HCT116 (cell line): ENCODE results near the gene CX3CR1. TPM values are rescaled to one million over a fixed set of nuclear protein-coding genes. Genes with fewer than 3 reads are reported as not detected.

Experiments
- ATAC-seq: fragments of 200-7000 bp; cut with Tn5 transposase; 2 replicates; pipeline ENCODE4 v1.9.1; 2020; ENCODE audit warnings: mild to moderate bottlenecking, moderate library complexity
- BruUV-seq: library from RNA; stranded (reverse); fragments of 400-500 nt; replicated peaks from 2 replicates; lab custom pipeline; 2021; lab: Mats Ljungman, UMichigan
- CTCF ChIA-PET: fragments of 300-600 bp; sonication (Branson Sonifier 250); formaldehyde crosslinking; loops from one replicate; lab custom pipeline; 2021; ENCODE audit warnings: antibody characterized with exemption; lab: Charles Lee
- POLR2A ChIA-PET: fragments of 300-600, 350-600 bp; sonication (Branson Sonifier 250); formaldehyde crosslinking; loops from one replicate; lab custom pipeline; 2021; ENCODE audit warnings: antibody characterized with exemption; lab: Charles Lee
- RAD21 ChIA-PET, 2 experiments: fragments of 300-600 bp; sonication (Branson Sonifier 250); formaldehyde crosslinking; loops; one replicate each; lab custom pipeline; 2023; ENCODE audit warnings: low total read pairs in 2 of 2; ENCODE audit not compliant: uncharacterized antibody in 2 of 2, unreplicated experiment in 2 of 2, low non-redundant PET in 1 of 2; lab: Charles Lee
- DNase-seq: peaks from one replicate; pipeline ENCODE4 v3.0.0-alpha.2; 2010; ENCODE audit warnings: low read depth, low spot score
- H2AFZ ChIP-seq: fragments of 200-600 bp; shearing (Covaris generic), sonication (generic); 2 replicates; pipeline ENCODE4 v1.6.1; 2017; ENCODE audit warnings: low read depth, mixed run types, mixed read lengths, antibody characterized with exemption, low read length; ENCODE audit not compliant: poor library complexity, severe bottlenecking
- H3K27ac ChIP-seq: 2 replicates; pipeline ENCODE4 v1.5.1; 2012; ENCODE audit warnings: low read depth, low read length
- H3K27me3 ChIP-seq: fragments of 200-600 bp; sonication (generic); 2 replicates; pipeline ENCODE4 v1.6.1; 2016; ENCODE audit warnings: mixed run types, low read length, mixed read lengths; ENCODE audit not compliant: insufficient read depth
- H3K36me3 ChIP-seq, 2 experiments: fragments of 200-500 bp in 1 of 2; fragments of 200-600 bp in 1 of 2; sonication (Bioruptor generic) in 1 of 2; sonication (generic) in 1 of 2; 2 replicates each; pipeline versions ENCODE4 v1.5.1 to v1.6.1; 2014 to 2016; ENCODE audit warnings: low read length in 2 of 2, inconsistent platforms in 1 of 2, mixed read lengths in 1 of 2, mixed run types in 1 of 2; ENCODE audit not compliant: insufficient read depth in 2 of 2, control insufficient read depth in 1 of 2
- H3K4me1 ChIP-seq, 2 experiments: fragments of 200-600 bp in 1 of 2; sonication (generic) in 1 of 2; 2 replicates each; pipeline versions ENCODE4 v1.5.1 to v1.6.1; 2012 to 2017; ENCODE audit warnings: low read length in 2 of 2, inconsistent platforms in 1 of 2, mild to moderate bottlenecking in 1 of 2, mixed read lengths in 1 of 2, mixed run types in 1 of 2, moderate library complexity in 1 of 2; ENCODE audit not compliant: insufficient read depth in 2 of 2, control insufficient read depth in 1 of 2
- H3K4me2 ChIP-seq: fragments of 200-600 bp; sonication (generic); 2 replicates; pipeline ENCODE4 v1.6.1; 2017; ENCODE audit warnings: mixed run types, low read length, mixed read lengths
- H3K4me3 ChIP-seq, 2 experiments: fragments of 200-600 bp in 1 of 2; sonication (generic) in 1 of 2; replicated peaks in 1 of 2; 2 replicates each; pipeline ENCODE4 v1.5.1; 2011 to 2016; ENCODE audit warnings: low read length in 2 of 2, control low read depth in 1 of 2, low read depth in 1 of 2, mild to moderate bottlenecking in 1 of 2, mixed read lengths in 1 of 2, mixed run types in 1 of 2
- H3K79me2 ChIP-seq: fragments of 200-600 bp; sonication (generic); 2 replicates; pipeline ENCODE4 v1.6.1; 2017; ENCODE audit warnings: mild to moderate bottlenecking, mixed run types, low read length, moderate library complexity, mixed read lengths; ENCODE audit not compliant: insufficient read depth
- H3K9ac ChIP-seq: fragments of 200-600 bp; sonication (generic); 2 replicates; pipeline ENCODE4 v1.6.1; 2016; ENCODE audit warnings: low read length, mixed read lengths
- H3K9me2 ChIP-seq: fragments of 200-600 bp; sonication (generic), shearing (Covaris generic); 2 replicates; pipeline ENCODE4 v1.6.1; 2017; ENCODE audit warnings: mixed run types, mild to moderate bottlenecking, moderate library complexity; ENCODE audit not compliant: insufficient read depth
- H3K9me3 ChIP-seq, 2 experiments: fragments of 200-500 bp in 1 of 2; fragments of 200-600 bp in 1 of 2; sonication (Bioruptor generic) in 1 of 2; sonication (generic) in 1 of 2; 2 replicates each; pipeline ENCODE4 v1.6.1; 2014 to 2017; ENCODE audit warnings: low read length in 2 of 2, mixed read lengths in 2 of 2, inconsistent platforms in 1 of 2, low read depth in 1 of 2, mild to moderate bottlenecking in 1 of 2, mixed run types in 1 of 2, moderate library complexity in 1 of 2; ENCODE audit not compliant: control insufficient read depth in 1 of 2, insufficient read depth in 1 of 2
- H4K20me1 ChIP-seq: fragments of 200-600 bp; sonication (generic), shearing (Covaris generic); 2 replicates; pipeline ENCODE4 v1.6.1; 2017; ENCODE audit warnings: mixed run types, mild to moderate bottlenecking, moderate library complexity; ENCODE audit not compliant: insufficient read depth
- CBX3 ChIP-seq: IDR thresholded peaks from 2 replicates; pipeline ENCODE4 v1.6.1; 2012; ENCODE audit warnings: low read depth
- EGR1 ChIP-seq: IDR thresholded peaks from 2 replicates; pipeline ENCODE4 v1.6.1; 2012; ENCODE audit warnings: low read depth
- ELF1 ChIP-seq: IDR thresholded peaks from 2 replicates; pipeline ENCODE4 v1.6.1; 2012; ENCODE audit warnings: low read depth, borderline replicate concordance
- EZH2phosphoT487 ChIP-seq: fragments of 200-600 bp; IDR thresholded peaks from 2 replicates; pipeline ENCODE4 v1.6.1; 2018; ENCODE audit warnings: antibody characterized with exemption, borderline replicate concordance
- FOSL1 ChIP-seq: IDR thresholded peaks from 2 replicates; pipeline ENCODE4 v1.6.1; 2012; ENCODE audit warnings: low read depth
- POLR2A ChIP-seq: IDR thresholded peaks from 2 replicates; pipeline ENCODE4 v1.7.0; 2011; ENCODE audit warnings: borderline replicate concordance; ENCODE audit not compliant: insufficient read depth, insufficient read length; ENCODE audit errors: extremely low read depth
- RAD21 ChIP-seq: IDR thresholded peaks from 2 replicates; pipeline ENCODE4 v1.6.1; 2012; ENCODE audit warnings: low read depth, mild to moderate bottlenecking
- SP1 ChIP-seq: IDR thresholded peaks from 2 replicates; pipeline ENCODE4 v1.6.1; 2012; ENCODE audit warnings: low read depth
- SRF ChIP-seq: IDR thresholded peaks from 2 replicates; pipeline ENCODE4 v1.6.1; 2012; ENCODE audit warnings: low read depth
- TCF7L2 ChIP-seq: IDR thresholded peaks from 2 replicates; pipeline ENCODE4 v1.7.0; 2011; ENCODE audit warnings: borderline replicate concordance, inconsistent platforms; ENCODE audit not compliant: insufficient read depth, insufficient read length; ENCODE audit errors: extremely low read depth
- ZFX ChIP-seq: fragments of 450-650 bp; IDR thresholded peaks from 2 replicates; pipeline ENCODE4 v1.6.1; 2017
- ZNF274 ChIP-seq: fragments of 200-500 bp; sonication (Bioruptor generic); IDR thresholded peaks from 2 replicates; pipeline ENCODE4 v1.6.1; 2014; ENCODE audit warnings: mild to moderate bottlenecking, low read depth, low read length, inconsistent platforms
- intact Hi-C: fragments of 100-400 bp; cut with micrococcal nuclease; formaldehyde crosslinking; loops from 2 replicates; pipeline ENCODE4 v1.10.0; 2022
- total RNA-seq: library from RNA; stranded (reverse); gene quantifications from one replicate; pipeline ENCODE4 v1.2.1, GENCODE V29; 2021; ENCODE audit not compliant: unreplicated experiment
- TF ChIP-seq, protein P1 (sequence below): IDR thresholded peaks from 2 replicates; pipeline ENCODE4 v1.6.1; 2011; ENCODE audit warnings: mild to moderate bottlenecking, low read length, moderate library complexity; ENCODE audit not compliant: insufficient replicate concordance; ENCODE audit errors: extremely low read depth
- TF ChIP-seq, protein P2 (sequence below): IDR thresholded peaks from 2 replicates; pipeline ENCODE4 v1.6.1; 2012
- TF ChIP-seq, protein P3 (sequence below), 3 experiments: fragments of 200-600 bp in 1 of 3; sonication (generic) in 1 of 3; IDR thresholded peaks in 2 of 3; conservative IDR thresholded peaks in 1 of 3; 2 replicates each; pipeline ENCODE4 v1.5.1; 2012 to 2017; ENCODE audit warnings: low read depth in 2 of 3, low read length in 2 of 3, antibody characterized with exemption in 1 of 3, borderline replicate concordance in 1 of 3, control low read depth in 1 of 3, mild to moderate bottlenecking in 1 of 3, mixed read lengths in 1 of 3, mixed run types in 1 of 3, moderate library complexity in 1 of 3; ENCODE audit not compliant: insufficient read depth in 1 of 3
- TF ChIP-seq, protein P4 (sequence below): IDR thresholded peaks from 2 replicates; pipeline ENCODE4 v1.6.1; 2012
- TF ChIP-seq, protein P5 (sequence below): IDR thresholded peaks from 2 replicates; pipeline ENCODE4 v1.6.1; 2012; ENCODE audit warnings: low read depth

CX3CR1 gene
- total RNA-seq, 1 experiment from 2014 or later = 0.10 TPM

DNA sequence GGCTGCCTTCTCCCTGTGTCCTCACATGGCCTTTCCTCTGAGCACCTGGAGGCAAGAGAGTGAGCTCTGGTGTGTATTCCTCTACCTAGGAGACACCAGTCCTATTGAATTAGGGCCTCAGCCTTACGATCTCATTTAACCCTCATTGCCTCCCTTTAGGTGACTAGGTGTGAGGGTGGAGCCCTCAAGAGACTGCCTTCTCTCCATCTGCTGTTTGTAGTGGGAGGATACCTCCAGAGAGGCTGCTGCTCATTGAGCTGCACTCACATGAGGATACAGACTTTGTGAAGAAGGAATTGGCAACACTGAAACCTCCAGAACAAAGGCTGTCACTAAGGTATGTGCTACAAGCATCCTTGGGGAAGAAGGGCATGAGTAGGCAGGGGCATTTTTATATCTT, 49.7 kb upstream of the CX3CR1 start, which contains the start of gene CCR8 (continued):
- TF ChIP-seq, protein P1, sequence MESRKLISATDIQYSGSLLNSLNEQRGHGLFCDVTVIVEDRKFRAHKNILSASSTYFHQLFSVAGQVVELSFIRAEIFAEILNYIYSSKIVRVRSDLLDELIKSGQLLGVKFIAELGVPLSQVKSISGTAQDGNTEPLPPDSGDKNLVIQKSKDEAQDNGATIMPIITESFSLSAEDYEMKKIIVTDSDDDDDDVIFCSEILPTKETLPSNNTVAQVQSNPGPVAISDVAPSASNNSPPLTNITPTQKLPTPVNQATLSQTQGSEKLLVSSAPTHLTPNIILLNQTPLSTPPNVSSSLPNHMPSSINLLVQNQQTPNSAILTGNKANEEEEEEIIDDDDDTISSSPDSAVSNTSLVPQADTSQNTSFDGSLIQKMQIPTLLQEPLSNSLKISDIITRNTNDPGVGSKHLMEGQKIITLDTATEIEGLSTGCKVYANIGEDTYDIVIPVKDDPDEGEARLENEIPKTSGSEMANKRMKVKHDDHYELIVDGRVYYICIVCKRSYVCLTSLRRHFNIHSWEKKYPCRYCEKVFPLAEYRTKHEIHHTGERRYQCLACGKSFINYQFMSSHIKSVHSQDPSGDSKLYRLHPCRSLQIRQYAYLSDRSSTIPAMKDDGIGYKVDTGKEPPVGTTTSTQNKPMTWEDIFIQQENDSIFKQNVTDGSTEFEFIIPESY = no peak
- TF ChIP-seq, protein P2, sequence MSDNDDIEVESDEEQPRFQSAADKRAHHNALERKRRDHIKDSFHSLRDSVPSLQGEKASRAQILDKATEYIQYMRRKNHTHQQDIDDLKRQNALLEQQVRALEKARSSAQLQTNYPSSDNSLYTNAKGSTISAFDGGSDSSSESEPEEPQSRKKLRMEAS = no peak
- no peak for TF ChIP-seq EZH2phosphoT487
- TF ChIP-seq FOSL1 = no peak
- TF ChIP-seq, protein P3, sequence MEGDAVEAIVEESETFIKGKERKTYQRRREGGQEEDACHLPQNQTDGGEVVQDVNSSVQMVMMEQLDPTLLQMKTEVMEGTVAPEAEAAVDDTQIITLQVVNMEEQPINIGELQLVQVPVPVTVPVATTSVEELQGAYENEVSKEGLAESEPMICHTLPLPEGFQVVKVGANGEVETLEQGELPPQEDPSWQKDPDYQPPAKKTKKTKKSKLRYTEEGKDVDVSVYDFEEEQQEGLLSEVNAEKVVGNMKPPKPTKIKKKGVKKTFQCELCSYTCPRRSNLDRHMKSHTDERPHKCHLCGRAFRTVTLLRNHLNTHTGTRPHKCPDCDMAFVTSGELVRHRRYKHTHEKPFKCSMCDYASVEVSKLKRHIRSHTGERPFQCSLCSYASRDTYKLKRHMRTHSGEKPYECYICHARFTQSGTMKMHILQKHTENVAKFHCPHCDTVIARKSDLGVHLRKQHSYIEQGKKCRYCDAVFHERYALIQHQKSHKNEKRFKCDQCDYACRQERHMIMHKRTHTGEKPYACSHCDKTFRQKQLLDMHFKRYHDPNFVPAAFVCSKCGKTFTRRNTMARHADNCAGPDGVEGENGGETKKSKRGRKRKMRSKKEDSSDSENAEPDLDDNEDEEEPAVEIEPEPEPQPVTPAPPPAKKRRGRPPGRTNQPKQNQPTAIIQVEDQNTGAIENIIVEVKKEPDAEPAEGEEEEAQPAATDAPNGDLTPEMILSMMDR (IDR thresholded peaks at IDR 0.05 in 2 of 3, conservative IDR thresholded peaks at IDR 0.05 in 1 of 3; ENCODE audit: borderline replicate concordance in 1 of 3, insufficient read depth in 1 of 3, low read depth in 2 of 3, low read length in 2 of 3) = no peak
- TF ChIP-seq POLR2A = no peak
- no peak for TF ChIP-seq RAD21
- TF ChIP-seq SP1 = no peak

DNA sequence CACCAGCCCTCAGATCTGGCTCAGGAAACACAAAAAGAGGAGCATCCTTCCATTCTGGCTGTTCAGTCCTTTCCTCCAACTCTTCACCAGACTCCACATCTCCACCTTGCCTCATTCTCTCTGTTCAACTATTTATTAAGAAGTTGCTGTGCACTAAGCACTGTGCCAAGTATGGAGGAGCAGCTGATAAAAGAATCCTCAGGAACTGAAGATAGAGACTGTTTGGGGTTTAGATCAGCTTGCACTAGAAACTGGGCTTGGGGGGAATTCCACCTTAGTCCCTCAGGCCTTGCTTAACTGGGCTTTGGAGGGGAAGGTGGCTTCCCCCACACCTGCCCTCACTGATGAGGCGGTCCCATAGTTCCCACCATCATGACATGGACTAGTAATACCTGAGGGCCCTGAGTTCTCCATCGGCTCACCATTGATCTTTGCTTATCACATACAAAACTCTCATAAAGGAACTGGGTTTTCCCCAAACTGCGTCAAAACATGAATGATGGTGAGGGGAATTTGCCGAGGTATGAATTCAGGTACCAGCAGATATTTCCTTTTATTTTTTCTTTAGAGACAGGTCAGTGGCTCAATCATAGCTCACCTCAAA, 48.0 kb upstream of the CX3CR1 start:
- no peak overlapping the region for H3K4me2 ChIP-seq
- H3K79me2 ChIP-seq = no peaks in the 10 kb centered on the region
- CTCF ChIA-PET = no interaction called here
- no peaks in the 10 kb centered on the region for H3K4me1 ChIP-seq
- H3K9me3 ChIP-seq = no peaks in the 10 kb centered on the region
- POLR2A ChIA-PET = no interaction called here
- H2AFZ ChIP-seq = no peak overlapping the region
- no peaks in the 10 kb centered on the region for H3K27me3 ChIP-seq
- no peak overlapping the region for H3K9ac ChIP-seq
- no peaks in the 10 kb centered on the region for H4K20me1 ChIP-seq
- BruUV-seq = no TSS peak
- no peaks in the 10 kb centered on the region for H3K36me3 ChIP-seq
- H3K27ac ChIP-seq = no peak overlapping the region
- no peaks in the 10 kb centered on the region for H3K9me2 ChIP-seq
- ATAC-seq (no peak), DNase-seq (no peak)
- RAD21 ChIA-PET = no interaction called here
- H3K4me3 ChIP-seq = no peak overlapping the region
- intact Hi-C loops = no loop called here
- TF ChIP-seq, protein P4, sequence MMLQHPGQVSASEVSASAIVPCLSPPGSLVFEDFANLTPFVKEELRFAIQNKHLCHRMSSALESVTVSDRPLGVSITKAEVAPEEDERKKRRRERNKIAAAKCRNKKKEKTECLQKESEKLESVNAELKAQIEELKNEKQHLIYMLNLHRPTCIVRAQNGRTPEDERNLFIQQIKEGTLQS = no peak
- TF ChIP-seq ELF1 = no peak
- TF ChIP-seq EZH2phosphoT487 = no peak
- TF ChIP-seq ZFX = no peak
- TF ChIP-seq POLR2A = no peak
- TF ChIP-seq CBX3 = no peak
- no peak for TF ChIP-seq ZNF274
- TF ChIP-seq, protein P5, sequence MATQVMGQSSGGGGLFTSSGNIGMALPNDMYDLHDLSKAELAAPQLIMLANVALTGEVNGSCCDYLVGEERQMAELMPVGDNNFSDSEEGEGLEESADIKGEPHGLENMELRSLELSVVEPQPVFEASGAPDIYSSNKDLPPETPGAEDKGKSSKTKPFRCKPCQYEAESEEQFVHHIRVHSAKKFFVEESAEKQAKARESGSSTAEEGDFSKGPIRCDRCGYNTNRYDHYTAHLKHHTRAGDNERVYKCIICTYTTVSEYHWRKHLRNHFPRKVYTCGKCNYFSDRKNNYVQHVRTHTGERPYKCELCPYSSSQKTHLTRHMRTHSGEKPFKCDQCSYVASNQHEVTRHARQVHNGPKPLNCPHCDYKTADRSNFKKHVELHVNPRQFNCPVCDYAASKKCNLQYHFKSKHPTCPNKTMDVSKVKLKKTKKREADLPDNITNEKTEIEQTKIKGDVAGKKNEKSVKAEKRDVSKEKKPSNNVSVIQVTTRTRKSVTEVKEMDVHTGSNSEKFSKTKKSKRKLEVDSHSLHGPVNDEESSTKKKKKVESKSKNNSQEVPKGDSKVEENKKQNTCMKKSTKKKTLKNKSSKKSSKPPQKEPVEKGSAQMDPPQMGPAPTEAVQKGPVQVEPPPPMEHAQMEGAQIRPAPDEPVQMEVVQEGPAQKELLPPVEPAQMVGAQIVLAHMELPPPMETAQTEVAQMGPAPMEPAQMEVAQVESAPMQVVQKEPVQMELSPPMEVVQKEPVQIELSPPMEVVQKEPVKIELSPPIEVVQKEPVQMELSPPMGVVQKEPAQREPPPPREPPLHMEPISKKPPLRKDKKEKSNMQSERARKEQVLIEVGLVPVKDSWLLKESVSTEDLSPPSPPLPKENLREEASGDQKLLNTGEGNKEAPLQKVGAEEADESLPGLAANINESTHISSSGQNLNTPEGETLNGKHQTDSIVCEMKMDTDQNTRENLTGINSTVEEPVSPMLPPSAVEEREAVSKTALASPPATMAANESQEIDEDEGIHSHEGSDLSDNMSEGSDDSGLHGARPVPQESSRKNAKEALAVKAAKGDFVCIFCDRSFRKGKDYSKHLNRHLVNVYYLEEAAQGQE = no peak
- no peak for TF ChIP-seq EGR1
- no peak for TF ChIP-seq RAD21
- no peak for TF ChIP-seq TCF7L2
- TF ChIP-seq, protein P2 = no peak
- no peak for TF ChIP-seq SRF
